Rectal smooth muscle tissue (tissue), 1 donor: ENCODE data around the gene RABEPK.
"Not testable (repeated sequence)": the region's sequence is repeated elsewhere in the genome, so short reads cannot be mapped to it uniquely, and the experiment has no call there.

Experiments
- H3K27ac ChIP-seq: one replicate; pipeline ENCODE4 v1.7.0; 2013; ENCODE audit warnings: low read depth, low read length, inconsistent platforms
- H3K27me3 ChIP-seq: one replicate; pipeline ENCODE4 v1.7.0; 2013; ENCODE audit warnings: low read length; ENCODE audit not compliant: control insufficient read depth, insufficient read depth
- H3K36me3 ChIP-seq: one replicate; pipeline ENCODE4 v1.7.0; 2013; ENCODE audit warnings: low read length; ENCODE audit not compliant: control insufficient read depth, insufficient read depth
- H3K4me1 ChIP-seq: one replicate; pipeline ENCODE4 v1.7.0; 2013; ENCODE audit warnings: low read length; ENCODE audit not compliant: control insufficient read depth, insufficient read depth
- H3K4me3 ChIP-seq: one replicate; pipeline ENCODE4 v1.7.0; 2013; ENCODE audit warnings: low read length
- H3K9ac ChIP-seq: one replicate; pipeline ENCODE4 v1.7.0; 2013; ENCODE audit warnings: low read length

Gene RABEPK

DNA sequence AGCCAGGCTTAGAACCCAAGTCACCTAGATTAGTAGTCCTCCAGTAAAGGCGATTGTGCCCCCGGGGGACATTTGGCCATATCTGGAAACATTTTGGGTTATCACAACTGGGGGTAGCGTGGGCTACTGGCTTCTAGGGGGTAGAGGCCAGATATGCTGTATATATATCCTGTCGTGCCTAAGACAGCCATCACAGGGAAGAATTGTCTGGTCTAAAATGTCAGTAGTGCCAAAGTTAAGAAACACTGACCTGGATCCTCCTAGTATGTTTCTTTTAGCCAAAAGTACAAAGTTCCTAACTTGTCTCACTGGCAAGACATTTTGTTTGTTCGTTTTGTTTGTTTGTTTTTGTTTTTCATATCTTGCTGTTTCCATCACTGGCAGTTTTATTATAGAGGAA lies 13.8 kb downstream of the RABEPK start:
- H3K27me3 ChIP-seq = no peaks in the 10 kb centered on the region
- no peak overlapping the region for H3K4me3 ChIP-seq
- H3K4me1 ChIP-seq = no peaks in the 10 kb centered on the region
- H3K27ac ChIP-seq = no peak overlapping the region
- no peaks in the 10 kb centered on the region for H3K36me3 ChIP-seq
- no peak overlapping the region for H3K9ac ChIP-seq

DNA sequence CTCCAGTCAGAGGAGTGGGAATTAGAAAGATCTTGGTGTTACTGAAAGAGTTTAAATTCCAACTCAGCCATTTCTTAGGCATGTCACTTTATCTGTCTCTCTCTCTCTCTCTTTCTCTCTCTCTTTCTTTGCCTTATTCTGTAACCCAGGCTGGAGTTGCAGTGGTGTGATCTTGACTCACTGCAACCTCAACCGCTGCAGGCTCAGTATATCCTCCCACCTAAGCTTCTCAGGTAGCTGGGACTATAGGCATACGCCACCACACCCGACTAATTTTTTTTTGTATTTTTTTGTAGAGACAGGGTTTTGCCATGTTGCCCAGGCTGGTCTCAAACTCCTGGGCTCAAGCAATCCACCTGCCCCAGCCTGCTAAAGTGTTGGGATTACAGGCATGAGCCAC lies 18.3 kb downstream of the RABEPK start:
- Histone ChIP-seq H3K27me3 (no peaks in the 10 kb centered on the region), H3K4me1 (no peaks in the 10 kb centered on the region), H3K9ac (no peak overlapping the region), H3K36me3 (no peaks in the 10 kb centered on the region), H3K4me3 (no peak overlapping the region), H3K27ac (no peak overlapping the region)

DNA sequence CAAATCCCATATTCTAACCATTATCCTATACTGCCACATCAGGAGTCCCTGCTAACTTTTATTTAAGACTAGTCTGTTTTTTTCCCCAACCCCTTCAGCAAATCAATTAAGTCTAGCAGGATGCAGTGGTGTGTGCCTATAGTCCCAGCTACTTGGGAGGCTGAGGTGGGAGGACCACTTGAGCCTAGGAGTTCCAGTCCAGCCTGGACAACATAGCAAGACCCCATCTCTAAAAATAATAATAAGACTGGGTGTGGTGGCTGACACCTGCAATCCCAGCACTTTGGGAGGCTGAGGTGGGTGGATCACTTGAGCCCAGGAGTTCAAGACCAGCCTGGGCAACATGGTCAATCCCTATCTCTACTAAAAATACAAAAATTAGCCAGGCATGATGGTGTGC lies 24.5 kb downstream of the RABEPK start:
- H3K36me3 ChIP-seq, H3K27ac ChIP-seq, H3K4me3 ChIP-seq, H3K27me3 ChIP-seq, H3K4me1 ChIP-seq, H3K9ac ChIP-seq: not testable (repeated sequence)

DNA sequence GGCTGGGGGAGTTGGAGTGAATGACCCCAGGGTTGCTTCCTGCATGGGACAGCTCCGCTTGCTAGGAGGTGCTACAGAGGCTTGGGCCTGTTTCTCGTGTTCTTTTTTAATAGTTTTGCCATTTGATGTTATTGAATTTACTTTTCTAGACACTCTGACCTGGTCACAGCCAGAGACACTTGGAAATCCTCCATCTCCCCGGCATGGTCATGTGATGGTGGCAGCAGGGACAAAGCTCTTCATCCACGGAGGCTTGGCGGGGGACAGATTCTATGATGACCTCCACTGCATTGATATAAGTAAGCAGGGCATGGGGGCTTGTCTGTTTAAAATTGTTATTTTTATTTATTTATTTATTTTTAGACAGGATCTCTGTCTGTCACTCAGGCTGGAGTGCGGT lies 27.4 kb downstream of the RABEPK start:
- H3K4me3 ChIP-seq = no peak overlapping the region
- no peaks in the 10 kb centered on the region for H3K27me3 ChIP-seq
- no peak overlapping the region for H3K27ac ChIP-seq
- H3K36me3 ChIP-seq = no peaks in the 10 kb centered on the region
- H3K9ac ChIP-seq = no peak overlapping the region
- no peaks in the 10 kb centered on the region for H3K4me1 ChIP-seq

DNA sequence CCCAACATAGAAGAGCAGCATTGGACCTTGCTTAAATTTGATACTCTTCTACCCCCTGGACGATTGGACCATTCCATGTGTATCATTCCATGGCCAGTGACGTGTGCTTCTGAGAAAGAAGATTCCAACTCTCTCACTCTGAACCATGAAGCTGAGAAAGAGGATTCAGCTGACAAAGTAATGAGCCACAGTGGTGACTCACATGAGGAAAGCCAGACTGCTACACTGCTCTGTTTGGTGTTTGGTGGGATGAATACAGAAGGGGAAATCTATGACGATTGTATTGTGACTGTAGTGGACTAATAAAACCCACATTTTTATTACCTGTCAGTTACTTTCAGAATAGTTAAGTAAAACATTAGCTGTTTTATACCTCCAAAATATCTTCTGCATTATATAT lies 33.3 kb downstream of the RABEPK start:
- Histone ChIP-seq H3K4me3 (no peak overlapping the region), H3K27ac (peak overlapping the region; percentile 80), H3K4me1 (peaks cover 15% of the 10 kb centered on the region), H3K27me3 (no peaks in the 10 kb centered on the region), H3K9ac (no peak overlapping the region), H3K36me3 (peaks cover 17% of the 10 kb centered on the region)

DNA sequence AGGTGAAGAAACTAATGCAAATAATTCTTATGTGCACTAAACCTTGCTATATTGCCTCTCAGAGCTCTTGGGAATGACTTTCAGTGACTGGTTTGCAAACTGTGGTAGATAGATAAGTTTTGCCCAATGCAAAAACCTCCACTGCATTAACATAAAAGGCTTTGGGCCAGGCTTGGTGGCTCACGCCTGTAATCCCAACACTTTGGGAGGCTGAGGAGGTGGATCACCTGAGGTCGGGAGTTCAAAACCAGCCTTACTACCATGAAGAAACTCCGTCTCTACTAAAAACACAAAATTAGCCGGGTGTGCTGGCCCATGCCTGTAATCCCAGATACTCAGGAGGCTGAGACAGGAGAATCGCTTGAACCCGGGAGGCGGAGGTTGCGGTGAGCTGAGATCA lies 33.8 kb downstream of the RABEPK start:
- H3K9ac ChIP-seq, H3K4me3 ChIP-seq, H3K27me3 ChIP-seq: not testable (repeated sequence)
- H3K4me1 ChIP-seq = peaks cover 20% of the 10 kb centered on the region
- peak overlapping the region; percentile 80 for H3K27ac ChIP-seq
- H3K36me3 ChIP-seq = peaks cover 21% of the 10 kb centered on the region

DNA sequence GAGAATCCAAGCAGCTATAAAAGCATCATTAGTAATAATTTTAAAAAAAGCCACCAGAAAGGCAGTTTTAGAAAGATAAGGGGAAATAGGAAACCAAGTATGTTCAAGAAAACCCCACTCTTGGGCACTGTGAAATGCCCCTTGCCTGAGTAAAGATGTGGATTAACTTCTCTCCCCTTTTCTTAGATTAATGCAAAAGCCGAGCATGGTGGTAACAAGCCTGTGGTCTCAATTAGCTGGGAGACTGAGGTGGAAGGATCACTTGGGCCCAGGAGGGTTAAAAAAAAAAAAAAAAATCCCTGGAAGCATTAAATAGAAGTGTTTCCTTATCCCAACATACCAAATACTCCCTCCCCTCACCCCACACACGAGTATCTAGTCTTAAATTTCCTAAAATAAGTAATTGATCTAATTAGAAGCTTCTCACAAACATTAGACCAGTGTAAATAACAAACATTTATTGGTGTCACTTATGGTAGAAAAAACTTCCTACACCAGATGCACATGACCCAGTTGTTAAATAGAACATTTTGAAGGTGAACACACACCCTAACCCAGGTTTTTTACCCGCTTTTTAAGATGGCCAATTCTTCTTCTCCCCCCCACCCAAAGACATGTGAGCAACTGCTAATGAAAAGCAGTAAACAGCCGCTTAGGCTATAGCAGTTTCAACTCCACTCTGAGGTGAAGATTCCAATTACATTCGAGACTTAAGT lies 35.6 kb downstream of the RABEPK start:
- Histone ChIP-seq H3K27ac (no peak overlapping the region), H3K4me3 (no peak overlapping the region), H3K27me3 (no peaks in the 10 kb centered on the region), H3K9ac (no peak overlapping the region), H3K36me3 (peaks cover 25% of the 10 kb centered on the region), H3K4me1 (peaks cover 29% of the 10 kb centered on the region)

DNA sequence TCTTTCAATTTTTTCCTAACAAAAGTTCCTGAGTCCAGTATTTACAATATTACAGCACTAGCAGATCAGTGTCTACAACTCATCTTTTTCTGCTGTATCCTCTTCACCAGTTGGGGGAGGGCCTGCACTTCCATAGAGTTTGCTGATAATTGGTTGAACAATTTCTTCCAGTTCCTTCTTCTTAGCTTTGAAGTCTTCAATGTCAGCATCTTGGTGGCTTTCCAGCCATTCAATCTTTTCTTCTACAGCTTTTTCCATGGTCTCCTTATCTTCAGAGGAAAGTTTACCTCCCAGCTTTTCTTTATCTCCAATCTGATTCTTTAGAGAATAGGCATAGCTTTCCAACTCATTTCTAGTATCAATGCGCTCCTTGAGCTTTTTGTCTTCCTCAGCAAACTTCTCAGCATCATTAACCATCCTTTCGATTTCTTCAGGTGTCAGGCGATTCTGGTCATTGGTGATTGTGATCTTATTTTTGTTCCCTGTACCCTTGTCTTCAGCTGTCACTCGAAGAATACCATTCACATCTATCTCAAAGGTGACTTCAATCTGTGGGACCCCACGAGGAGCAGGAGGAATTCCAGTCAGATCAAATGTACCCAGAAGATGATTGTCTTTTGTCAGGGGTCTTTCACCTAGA lies 36.3 kb downstream of the RABEPK start:
- not testable (repeated sequence) for H3K27me3 ChIP-seq, H3K9ac ChIP-seq, H3K27ac ChIP-seq, H3K4me3 ChIP-seq
- Histone ChIP-seq H3K36me3 (peaks cover 25% of the 10 kb centered on the region), H3K4me1 (peaks cover 29% of the 10 kb centered on the region)

DNA sequence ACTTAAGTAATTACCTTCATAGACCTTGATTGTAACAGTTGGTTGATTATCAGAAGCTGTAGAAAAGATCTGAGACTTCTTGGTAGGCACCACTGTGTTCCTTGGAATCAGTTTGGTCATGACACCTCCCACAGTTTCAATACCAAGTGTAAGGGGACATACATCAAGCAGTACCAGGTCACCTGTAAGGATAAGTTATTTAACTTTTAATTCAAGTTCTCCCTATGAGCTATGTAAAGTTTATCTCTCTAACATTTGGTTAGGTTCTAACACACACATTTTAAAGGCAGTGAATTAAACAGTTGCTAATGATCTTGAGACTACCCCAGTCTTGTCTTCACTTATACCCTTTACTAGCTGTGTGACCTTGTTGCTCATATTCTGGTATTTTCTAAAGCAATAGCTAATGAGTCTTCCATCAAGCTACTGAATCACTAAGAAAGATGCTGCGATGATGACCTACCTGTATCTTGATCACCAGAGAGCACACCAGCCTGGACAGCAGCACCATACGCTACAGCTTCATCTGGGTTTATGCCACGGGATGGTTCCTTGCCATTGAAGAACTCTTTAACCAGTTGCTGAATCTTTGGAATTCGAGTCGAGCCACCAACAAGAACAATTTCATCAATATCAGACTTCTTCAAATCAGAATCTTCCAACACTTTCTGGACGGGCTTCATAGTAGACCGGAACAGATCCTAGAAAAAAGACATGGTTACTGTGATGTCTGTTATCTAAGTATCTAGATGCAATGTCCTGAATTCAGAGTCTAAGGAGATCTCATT lies 38.0 kb downstream of the RABEPK start:
- Histone ChIP-seq H3K27ac (no peak overlapping the region), H3K36me3 (peaks cover 25% of the 10 kb centered on the region), H3K27me3 (no peaks in the 10 kb centered on the region), H3K9ac (no peak overlapping the region), H3K4me3 (peak overlapping the region; percentile 28), H3K4me1 (peaks cover 32% of the 10 kb centered on the region)

DNA sequence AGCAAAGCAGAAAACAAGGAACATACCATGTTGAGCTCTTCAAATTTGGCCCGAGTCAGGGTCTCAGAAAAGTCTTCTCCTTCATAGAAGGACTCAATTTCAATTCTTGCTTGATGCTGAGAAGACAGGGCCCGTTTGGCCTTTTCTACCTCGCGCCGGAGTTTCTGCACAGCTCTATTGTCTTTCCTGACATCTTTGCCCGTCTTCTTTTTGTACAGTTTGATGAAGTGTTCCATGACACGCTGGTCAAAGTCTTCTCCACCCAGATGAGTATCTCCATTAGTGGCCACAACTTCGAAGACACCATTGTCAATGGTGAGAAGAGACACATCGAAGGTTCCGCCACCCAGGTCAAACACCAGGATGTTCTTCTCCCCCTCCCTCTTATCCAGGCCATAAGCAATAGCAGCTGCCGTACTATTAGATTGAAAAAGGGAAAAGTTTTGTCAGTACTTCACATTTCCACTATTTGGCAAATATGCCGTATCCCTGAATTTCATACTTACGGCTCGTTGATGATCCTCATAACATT lies 38.6 kb downstream of the RABEPK start:
- H3K9ac ChIP-seq = no peak overlapping the region
- H3K27ac ChIP-seq = no peak overlapping the region
- peaks cover 31% of the 10 kb centered on the region for H3K4me1 ChIP-seq
- peaks cover 25% of the 10 kb centered on the region for H3K36me3 ChIP-seq
- H3K4me3 ChIP-seq = peak overlapping the region; percentile 100
- H3K27me3 ChIP-seq = no peaks in the 10 kb centered on the region

DNA sequence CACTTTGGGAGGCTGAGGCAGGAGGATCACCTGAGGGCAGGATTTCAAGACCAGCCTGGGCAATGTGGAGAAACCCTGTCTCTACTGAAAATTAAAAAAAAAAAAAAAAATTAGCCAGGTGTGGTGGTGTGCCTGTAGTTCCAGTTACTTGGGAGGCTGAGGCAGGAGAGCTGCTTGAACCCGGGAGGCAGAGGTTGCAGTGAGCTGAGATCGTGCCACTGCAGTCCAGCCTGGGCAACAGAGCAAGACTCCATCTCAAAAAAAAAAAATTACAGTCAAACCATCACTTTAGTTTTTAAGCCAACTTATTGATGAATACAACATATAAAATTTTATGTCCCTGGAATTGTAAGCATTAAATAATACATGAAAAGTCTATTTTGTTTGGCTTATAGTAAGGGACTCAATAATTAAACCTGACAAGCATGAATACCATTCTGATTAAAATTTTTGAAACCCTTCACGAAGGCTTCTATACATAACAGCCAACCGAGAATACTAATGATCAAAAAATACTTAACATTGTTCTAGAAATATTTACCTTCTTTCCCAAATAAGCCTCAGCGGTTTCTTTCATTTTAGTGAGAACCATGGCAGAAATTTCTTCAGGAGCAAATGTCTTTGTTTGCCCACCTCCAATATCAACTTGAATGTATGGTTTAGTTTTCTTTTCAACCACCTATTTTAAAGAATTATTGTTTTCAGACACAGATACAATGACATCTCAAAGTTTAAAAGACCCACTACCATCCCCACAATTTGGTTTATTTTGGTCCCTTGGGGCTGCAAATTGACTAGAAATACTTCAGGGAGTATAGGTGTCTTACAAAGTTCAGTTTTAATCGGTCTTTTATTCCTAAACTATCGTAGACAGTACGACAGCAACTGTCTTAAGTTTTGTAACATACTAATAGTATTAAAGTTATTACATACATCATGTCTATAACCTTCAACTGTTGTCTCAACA lies 39.6 kb downstream of the RABEPK start:
- peak overlapping the region; percentile 100 for H3K9ac ChIP-seq
- H3K36me3 ChIP-seq = peaks cover 25% of the 10 kb centered on the region
- no peaks in the 10 kb centered on the region for H3K27me3 ChIP-seq
- peaks cover 29% of the 10 kb centered on the region for H3K4me1 ChIP-seq
- peak overlapping the region; percentile 100 for H3K4me3 ChIP-seq
- H3K27ac ChIP-seq = peak overlapping the region; percentile 99

DNA sequence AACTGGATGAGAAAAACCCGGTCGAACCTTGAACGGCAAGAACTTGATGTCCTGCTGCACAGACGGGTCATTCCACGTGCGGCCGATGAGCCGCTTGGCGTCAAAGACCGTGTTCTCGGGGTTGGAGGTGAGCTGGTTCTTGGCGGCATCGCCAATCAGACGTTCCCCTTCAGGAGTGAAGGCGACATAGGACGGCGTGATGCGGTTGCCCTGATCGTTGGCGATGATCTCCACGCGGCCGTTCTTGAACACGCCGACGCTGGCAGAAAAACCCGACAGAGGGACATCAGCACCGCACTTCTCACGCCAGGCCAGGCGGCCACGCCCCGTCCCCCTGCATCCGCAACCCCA lies 40.3 kb downstream of the RABEPK start:
- Histone ChIP-seq H3K36me3 (peaks cover 20% of the 10 kb centered on the region), H3K4me1 (peaks cover 26% of the 10 kb centered on the region), H3K9ac (peak overlapping the region; percentile 100), H3K27me3 (no peaks in the 10 kb centered on the region), H3K27ac (peak overlapping the region; percentile 99), H3K4me3 (peak overlapping the region; percentile 100)
